ENCODE results near the gene MVK.

The MVK gene

GRCh38 chr12:109563291-109564284 lies 10.0 kb upstream of the MVK start:
- no peak for DNase-seq (ENCODE audit: extremely low read depth in 1 of 2, low read depth in 1 of 2)

- DNase-seq (ENCODE audit: extremely low read depth in 1 of 2, low read depth in 1 of 2), result no peak
Measured at GRCh38 chr12:109566424-109566823, 7.2 kb upstream of the MVK start.

- no peak for DNase-seq (ENCODE audit: extremely low read depth in 1 of 2, low read depth in 1 of 2)
Measured at GRCh38 chr12:109567296-109567695, 6.3 kb upstream of the MVK start.

- DNase-seq (ENCODE audit: extremely low read depth in 1 of 2, low read depth in 1 of 2), result no peak
Measured at GRCh38 chr12:109567967-109568366, 5.6 kb upstream of the MVK start.

GRCh38 chr12:109568486-109568885 lies 5.1 kb upstream of the MVK start:
- DNase-seq (ENCODE audit: extremely low read depth in 1 of 2, low read depth in 1 of 2), result no peak

- DNase-seq (ENCODE audit: extremely low read depth in 1 of 2, low read depth in 1 of 2), result no peak
Measured at GRCh38 chr12:109571773-109572505, 1.7 kb upstream of the MVK start.

- no peak for DNase-seq (ENCODE audit: extremely low read depth in 1 of 2, low read depth in 1 of 2)
Measured at GRCh38 chr12:109572506-109572845, 1.1 kb upstream of the MVK start.

GRCh38 chr12:109573914-109574244 lies 285 bp downstream of the MVK start:
- no peak for DNase-seq (ENCODE audit: extremely low read depth in 1 of 2, low read depth in 1 of 2)

- no peak for DNase-seq (ENCODE audit: extremely low read depth in 1 of 2, low read depth in 1 of 2)
Measured at GRCh38 chr12:109575683-109576082, 2.1 kb downstream of the MVK start.

GRCh38 chr12:109577311-109577710 lies 3.7 kb downstream of the MVK start:
- DNase-seq (ENCODE audit: extremely low read depth in 1 of 2, low read depth in 1 of 2), result no peak

GRCh38 chr12:109578330-109578927 lies 4.8 kb downstream of the MVK start:
- no peak for DNase-seq (ENCODE audit: extremely low read depth in 1 of 2, low read depth in 1 of 2)

- no peak for DNase-seq (ENCODE audit: extremely low read depth in 1 of 2, low read depth in 1 of 2)
Measured at GRCh38 chr12:109579639-109580038, 6.0 kb downstream of the MVK start.

- DNase-seq (ENCODE audit: extremely low read depth in 1 of 2, low read depth in 1 of 2), result no peak
Measured at GRCh38 chr12:109580272-109580671, 6.7 kb downstream of the MVK start.

GRCh38 chr12:109580684-109581333 lies 7.2 kb downstream of the MVK start:
- no peak for DNase-seq (ENCODE audit: extremely low read depth in 1 of 2, low read depth in 1 of 2)

- no peak for DNase-seq (ENCODE audit: extremely low read depth in 1 of 2, low read depth in 1 of 2)
Measured at GRCh38 chr12:109581334-109581691, 7.7 kb downstream of the MVK start.

GRCh38 chr12:109581856-109582255 lies 8.3 kb downstream of the MVK start:
- DNase-seq (ENCODE audit: extremely low read depth in 1 of 2, low read depth in 1 of 2), result no peak

- no peak for DNase-seq (ENCODE audit: extremely low read depth in 1 of 2, low read depth in 1 of 2)
Measured at GRCh38 chr12:109582636-109583035, 9.0 kb downstream of the MVK start.

GRCh38 chr12:109583733-109584132 lies 10.1 kb downstream of the MVK start:
- no peak for DNase-seq (ENCODE audit: extremely low read depth in 1 of 2, low read depth in 1 of 2)

GRCh38 chr12:109586385-109587296 lies 13.0 kb downstream of the MVK start:
- no peak for DNase-seq (ENCODE audit: extremely low read depth in 1 of 2, low read depth in 1 of 2)

GRCh38 chr12:109587921-109588320 lies 14.3 kb downstream of the MVK start:
- DNase-seq (ENCODE audit: extremely low read depth in 1 of 2, low read depth in 1 of 2), result no peak
